Colonic mucosa (tissue), 4 donors: ENCODE measurements around the gene UBL7. TPM values are rescaled to one million over a fixed set of nuclear protein-coding genes. Genes with fewer than 3 reads are reported as not detected.

Experiments used
- DNase-seq: peaks from one replicate; pipeline ENCODE4 v3.0.0-alpha.2; 2020
- H3K27ac ChIP-seq: fragments of 200-600 bp; one replicate; pipeline ENCODE4 v1.8.0; 2021
- H3K27me3 ChIP-seq: fragments of 200-600 bp; one replicate; pipeline ENCODE4 v1.8.0; 2021
- H3K36me3 ChIP-seq: fragments of 200-600 bp; one replicate; pipeline ENCODE4 v1.8.0; 2021
- H3K4me1 ChIP-seq: fragments of 200-600 bp; one replicate; pipeline ENCODE4 v1.8.0; 2021; ENCODE audit warnings: mild to moderate bottlenecking
- H3K4me3 ChIP-seq: fragments of 200-600 bp; one replicate; pipeline ENCODE4 v1.8.0; 2021
- H3K9ac ChIP-seq, 2 donors: one replicate each; pipeline ENCODE4 v1.7.0; 2013; ENCODE audit warnings: control low read depth in 2 of 2, low read depth in 2 of 2, low read length in 2 of 2
- H3K9me3 ChIP-seq: fragments of 200-600 bp; one replicate; pipeline ENCODE4 v1.8.0; 2021
- intact Hi-C: fragments of 100-400 bp; cut with DNase I; formaldehyde crosslinking; loops from one replicate; pipeline ENCODE4 v1.14.1; 2022
- total RNA-seq, 2 donors: library from RNA; stranded (reverse); fragmentation: NEBNext Ultra II Directional in 1 of 2; extraction: Animal tissue kit (Norgen Biotek cat#: 25700) in 1 of 2; gene quantifications; one replicate each; pipeline ENCODE4 v1.2.1, GENCODE V29; 2021
- TF ChIP-seq, protein P1 (sequence below): fragments of 200-600 bp; IDR thresholded peaks from one replicate; pipeline ENCODE4 v1.8.0; 2022; ENCODE audit warnings: antibody characterized with exemption, mild to moderate bottlenecking
- donor health status: healthy.
- donor health status: DM: no; HTN: no; CAD: no.
- donor health status: DM: no; HTN: no; CAD: no.

The UBL7 gene
- total RNA-seq, 2 donors from 2014 or later, result 32.2 to 43.8 TPM

DNA sequence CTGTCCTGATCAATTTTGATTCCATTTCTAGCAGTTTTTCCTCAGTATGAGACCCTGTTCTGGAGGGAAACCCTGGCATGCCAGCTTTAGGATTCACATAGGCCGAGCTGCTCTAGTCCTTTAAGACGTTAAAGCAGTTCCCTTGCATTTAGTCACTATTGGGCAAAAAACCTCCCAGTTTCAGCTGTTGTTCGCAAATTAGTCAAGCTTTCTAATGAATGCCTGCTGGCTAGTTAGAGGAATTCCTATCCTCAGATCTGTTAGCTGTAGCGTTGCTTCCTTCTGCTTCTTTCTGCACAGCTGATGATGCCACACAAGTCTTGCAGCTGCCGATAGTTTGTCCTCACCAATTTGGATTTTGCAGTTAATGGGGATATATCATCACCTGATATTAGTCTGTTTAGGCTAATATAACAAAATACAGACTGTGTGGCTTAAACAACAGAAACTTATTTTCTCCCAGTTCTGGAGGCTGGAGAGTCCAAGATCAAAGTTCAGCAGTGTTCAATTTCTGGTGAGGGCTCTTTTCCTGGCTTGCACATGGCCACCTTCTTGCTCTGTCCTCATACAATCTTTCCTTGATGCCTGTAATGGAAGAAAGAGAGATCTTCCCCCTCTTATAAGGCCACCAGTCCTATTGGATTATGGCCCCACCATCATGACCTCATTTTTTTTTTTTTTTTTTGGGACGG, 7.5 kb upstream of the UBL7 start:
- intact Hi-C loops, result loop anchor here (10.0 kb wide), 2 partner anchors 76 to 146 kb away; partner anchors contain the start of genes ARID3B and CLK3
- no peak for DNase-seq
- H3K27me3 ChIP-seq, result no peaks in the 10 kb centered on the region

DNA sequence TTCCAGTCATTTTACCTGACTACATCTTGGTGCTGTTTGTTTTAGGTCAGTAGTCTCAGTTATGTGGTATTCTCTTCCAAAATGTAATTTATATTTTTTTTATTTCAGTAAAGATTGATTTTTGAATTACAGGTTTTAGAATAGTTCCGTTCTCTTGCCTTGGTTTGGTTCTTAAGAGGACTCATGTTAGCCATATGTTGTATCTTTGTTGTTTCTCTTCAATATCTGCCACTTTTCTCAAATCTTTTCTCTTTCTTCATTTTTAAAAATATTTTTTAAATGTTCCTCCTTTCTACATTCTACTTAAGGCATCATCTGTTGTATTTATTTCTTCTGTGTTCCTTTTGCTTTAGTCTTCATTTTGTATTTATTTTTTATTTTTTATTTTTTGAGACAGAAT, 5.6 kb upstream of the UBL7 start:
- no peaks in the 10 kb centered on the region for H3K9me3 ChIP-seq
- H3K9ac ChIP-seq, result no peak overlapping the region
- TF ChIP-seq, protein P1, sequence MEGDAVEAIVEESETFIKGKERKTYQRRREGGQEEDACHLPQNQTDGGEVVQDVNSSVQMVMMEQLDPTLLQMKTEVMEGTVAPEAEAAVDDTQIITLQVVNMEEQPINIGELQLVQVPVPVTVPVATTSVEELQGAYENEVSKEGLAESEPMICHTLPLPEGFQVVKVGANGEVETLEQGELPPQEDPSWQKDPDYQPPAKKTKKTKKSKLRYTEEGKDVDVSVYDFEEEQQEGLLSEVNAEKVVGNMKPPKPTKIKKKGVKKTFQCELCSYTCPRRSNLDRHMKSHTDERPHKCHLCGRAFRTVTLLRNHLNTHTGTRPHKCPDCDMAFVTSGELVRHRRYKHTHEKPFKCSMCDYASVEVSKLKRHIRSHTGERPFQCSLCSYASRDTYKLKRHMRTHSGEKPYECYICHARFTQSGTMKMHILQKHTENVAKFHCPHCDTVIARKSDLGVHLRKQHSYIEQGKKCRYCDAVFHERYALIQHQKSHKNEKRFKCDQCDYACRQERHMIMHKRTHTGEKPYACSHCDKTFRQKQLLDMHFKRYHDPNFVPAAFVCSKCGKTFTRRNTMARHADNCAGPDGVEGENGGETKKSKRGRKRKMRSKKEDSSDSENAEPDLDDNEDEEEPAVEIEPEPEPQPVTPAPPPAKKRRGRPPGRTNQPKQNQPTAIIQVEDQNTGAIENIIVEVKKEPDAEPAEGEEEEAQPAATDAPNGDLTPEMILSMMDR, result no peak
- H3K27me3 ChIP-seq, result no peaks in the 10 kb centered on the region
- H3K4me1 ChIP-seq, result no peaks in the 10 kb centered on the region
- intact Hi-C loops, result loop anchor here (10.0 kb wide), 2 partner anchors 78 to 148 kb away; partner anchors contain the start of genes ARID3B and CLK3
- H3K4me3 ChIP-seq, result no peak overlapping the region
- H3K27ac ChIP-seq, result no peak overlapping the region
- no peak for DNase-seq
- H3K36me3 ChIP-seq, result no peaks in the 10 kb centered on the region

More for the DNA sequence above, 7.5 kb upstream of the UBL7 start:
- Histone ChIP-seq H3K4me3 (no peak overlapping the region), H3K36me3 (no peaks in the 10 kb centered on the region), H3K4me1 (no peaks in the 10 kb centered on the region), H3K27ac (no peak overlapping the region), H3K9ac (no peak overlapping the region), H3K9me3 (no peaks in the 10 kb centered on the region)
- TF ChIP-seq, protein P1, result no peak

DNA sequence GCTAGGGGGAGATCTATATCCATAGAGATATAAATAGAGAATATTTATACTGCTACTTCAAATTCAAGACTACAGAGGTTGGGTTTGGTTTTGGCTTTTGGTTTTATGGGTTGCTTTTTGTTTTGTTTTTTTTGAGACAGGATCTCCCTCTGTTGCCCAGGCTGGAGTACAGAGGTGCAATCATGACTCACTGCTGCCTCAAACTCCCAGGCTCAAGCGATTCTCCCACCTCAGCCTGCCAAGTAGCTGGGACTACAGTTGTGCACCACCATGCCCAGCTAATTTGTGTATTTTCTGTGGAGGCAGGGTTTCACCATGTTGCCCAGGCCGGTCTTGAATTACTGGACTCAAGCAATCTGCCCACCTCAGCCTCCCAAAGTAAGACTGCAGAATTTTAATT, 3.9 kb upstream of the UBL7 start:
- TF ChIP-seq, protein P1, result no peak
- Histone ChIP-seq H3K27ac (no peak overlapping the region), H3K9ac (no peak overlapping the region), H3K9me3 (no peaks in the 10 kb centered on the region), H3K4me1 (no peaks in the 10 kb centered on the region), H3K4me3 (no peak overlapping the region), H3K27me3 (no peaks in the 10 kb centered on the region), H3K36me3 (no peaks in the 10 kb centered on the region)
- intact Hi-C loops, result loop anchor here (10.0 kb wide), 2 partner anchors 80 to 150 kb away; partner anchors contain the start of genes ARID3B and CLK3
- DNase-seq, result no peak

DNA sequence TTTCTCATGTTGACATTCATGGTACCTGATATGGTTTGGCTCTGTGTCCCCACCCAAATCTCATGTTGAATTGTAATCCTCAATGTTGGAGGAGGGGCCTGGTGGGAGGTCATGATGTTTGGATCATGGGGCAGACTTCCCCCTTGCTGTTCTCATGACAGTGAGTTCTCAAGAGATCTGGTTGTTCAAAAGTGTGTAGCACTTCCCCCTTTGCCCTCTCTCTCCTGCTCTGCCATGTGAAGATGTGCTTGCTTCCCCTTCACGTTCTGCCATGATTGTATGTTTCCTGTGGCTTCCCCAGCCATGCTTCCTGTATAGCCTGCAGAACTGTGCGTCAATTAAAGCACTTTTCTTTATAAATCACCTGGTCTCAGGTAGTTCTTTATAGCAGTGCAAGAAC, 3.3 kb upstream of the UBL7 start:
- H3K4me3 ChIP-seq, result no peak overlapping the region
- no peaks in the 10 kb centered on the region for H3K9me3 ChIP-seq
- no peak overlapping the region for H3K9ac ChIP-seq
- no peaks in the 10 kb centered on the region for H3K4me1 ChIP-seq
- no peaks in the 10 kb centered on the region for H3K27me3 ChIP-seq
- intact Hi-C loops, result loop anchor here (10.0 kb wide), 2 partner anchors 81 to 151 kb away; partner anchors contain the start of genes ARID3B and CLK3
- H3K36me3 ChIP-seq, result no peaks in the 10 kb centered on the region
- no peak overlapping the region for H3K27ac ChIP-seq
- TF ChIP-seq, protein P1, result no peak
- no peak for DNase-seq

DNA sequence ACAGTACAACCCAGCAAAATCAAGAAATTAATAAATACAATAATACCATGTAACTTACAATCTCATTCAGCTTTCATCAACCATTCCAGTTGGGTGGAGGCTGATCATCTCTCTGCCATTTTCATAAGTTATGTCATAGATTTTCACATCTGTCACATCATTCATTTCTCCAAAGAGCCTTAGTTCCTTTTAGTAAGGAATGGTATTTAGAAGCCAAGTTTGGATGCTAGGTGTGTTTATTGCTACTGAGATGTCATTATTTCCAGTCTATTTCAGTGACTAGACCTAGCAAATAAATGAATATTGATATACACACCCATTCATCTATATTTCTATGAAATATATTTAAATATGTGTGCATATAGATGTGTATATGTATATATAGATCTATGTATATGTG, 2.7 kb upstream of the UBL7 start:
- Histone ChIP-seq H3K27me3 (no peaks in the 10 kb centered on the region), H3K36me3 (no peaks in the 10 kb centered on the region), H3K9me3 (no peaks in the 10 kb centered on the region), H3K4me3 (no peak overlapping the region), H3K4me1 (no peaks in the 10 kb centered on the region), H3K27ac (no peak overlapping the region), H3K9ac (no peak overlapping the region)
- intact Hi-C loops, result loop anchor here (10.0 kb wide), 2 partner anchors 81 to 151 kb away; partner anchors contain the start of genes ARID3B and CLK3
- TF ChIP-seq, protein P1, result no peak
- no peak for DNase-seq
